H1 (cell line): Measurements from ENCODE around the gene ACTR8. TPM values are rescaled to one million over a fixed set of nuclear protein-coding genes. Genes with fewer than 3 reads are reported as not detected.

ENCODE experiments used
- CTCF ChIA-PET: fragments of 300-600 bp; sonication (Branson Sonifier 250); formaldehyde crosslinking; loops from one replicate; lab custom pipeline; 2021; ENCODE audit not compliant: partially characterized antibody; lab: Charles Lee
- POLR2A ChIA-PET: fragments of 300-600 bp; sonication (Branson Sonifier 250); formaldehyde crosslinking; loops from one replicate; lab custom pipeline; 2021; ENCODE audit warnings: inconsistent platforms; ENCODE audit not compliant: partially characterized antibody; lab: Charles Lee
- DNase-seq, 2 experiments: peaks; one replicate each; pipeline versions ENCODE4 v3.0.0 to v3.0.0-alpha.2; 2010 to 2022; ENCODE audit warnings: low spot score in 2 of 2, low read depth in 1 of 2, mixed read lengths in 1 of 2
- FAIRE-seq: peaks from 2 replicates; lab custom pipeline; 2011; peaks lifted over from hg19 to GRCh38; lab: Jason Lieb, UNC
- H2AFZ ChIP-seq: 2 replicates; pipeline ENCODE4 v1.8.1; 2012; ENCODE audit warnings: low read length, inconsistent platforms
- H2AK5ac ChIP-seq: 2 replicates; pipeline ENCODE4 v1.6.1; 2013; ENCODE audit warnings: low read depth, low read length
- H2BK120ac ChIP-seq: replicated peaks from 2 replicates; pipeline ENCODE3; 2013; ENCODE audit warnings: low read depth, low read length, inconsistent platforms
- H2BK12ac ChIP-seq: 2 replicates; pipeline ENCODE4 v1.6.1; 2013; ENCODE audit warnings: low read depth, low read length
- H2BK15ac ChIP-seq: 2 replicates; pipeline ENCODE4 v1.6.1; 2013; ENCODE audit warnings: low read length
- H2BK20ac ChIP-seq: 2 replicates; pipeline ENCODE4 v1.6.1; 2013; ENCODE audit warnings: low read length
- H2BK5ac ChIP-seq: 2 replicates; pipeline ENCODE4 v1.6.1; 2013; ENCODE audit warnings: low read depth, low read length
- H3K14ac ChIP-seq: 2 replicates; pipeline ENCODE4 v1.6.1; 2013; ENCODE audit warnings: inconsistent platforms; ENCODE audit not compliant: insufficient read length
- H3K18ac ChIP-seq: 2 replicates; pipeline ENCODE4 v1.6.1; 2013; ENCODE audit warnings: low read length; ENCODE audit errors: extremely low read depth
- H3K23ac ChIP-seq: 2 replicates; pipeline ENCODE4 v1.6.1; 2013; ENCODE audit warnings: inconsistent platforms; ENCODE audit not compliant: insufficient read length
- H3K23me2 ChIP-seq: 2 replicates; pipeline ENCODE4 v1.6.1; 2013; ENCODE audit warnings: low read depth, low read length
- H3K27ac ChIP-seq: 2 replicates; pipeline ENCODE4 v1.6.1; 2011; ENCODE audit warnings: low read depth, low read length, inconsistent platforms
- H3K27me3 ChIP-seq, 4 experiments: replicated peaks in 1 of 4; 1 replicate in 1 of 4; 2 replicates in 3 of 4; pipeline versions ENCODE4 v1.6.1 to v1.8.1; 2011 to 2013; ENCODE audit warnings: low read length in 3 of 4, mild to moderate bottlenecking in 3 of 4, inconsistent platforms in 2 of 4, mixed read lengths in 2 of 4, moderate library complexity in 1 of 4; ENCODE audit not compliant: control insufficient read depth in 3 of 4, insufficient read depth in 3 of 4; ENCODE audit errors: extremely low read depth in 1 of 4
- H3K36me3 ChIP-seq, 4 experiments: 2 replicates each; pipeline versions ENCODE4 v1.6.1 to v1.8.1; 2011 to 2013; ENCODE audit warnings: mild to moderate bottlenecking in 4 of 4, low read length in 3 of 4, moderate library complexity in 2 of 4, control low read depth in 1 of 4, inconsistent platforms in 1 of 4; ENCODE audit not compliant: insufficient read depth in 4 of 4, control insufficient read depth in 2 of 4
- H3K4ac ChIP-seq: replicated peaks from 2 replicates; pipeline ENCODE3; 2013; ENCODE audit warnings: low read length, low read depth, mixed read lengths, inconsistent platforms; ENCODE audit not compliant: insufficient read length
- H3K4me1 ChIP-seq, 4 experiments: replicated peaks in 1 of 4; 1 replicate in 1 of 4; 2 replicates in 3 of 4; pipeline versions ENCODE4 v1.6.1 to v1.8.1; 2011 to 2013; ENCODE audit warnings: low read length in 3 of 4, inconsistent platforms in 2 of 4, mixed read lengths in 1 of 4; ENCODE audit not compliant: insufficient read depth in 4 of 4, control insufficient read depth in 3 of 4
- H3K4me2 ChIP-seq, 2 experiments: 2 replicates each; pipeline versions ENCODE4 v1.6.1 to v1.8.1; 2011 to 2013; ENCODE audit warnings: low read depth in 2 of 2, low read length in 2 of 2, control low read depth in 1 of 2, inconsistent platforms in 1 of 2, mild to moderate bottlenecking in 1 of 2; ENCODE audit not compliant: insufficient read depth in 1 of 2
- H3K4me3 ChIP-seq, 4 experiments: fragments of 200-600, 300-600 bp in 1 of 4; sonication (generic), shearing (Covaris generic), sonication (Bioruptor Twin) in 1 of 4; 2 replicates each; pipeline versions ENCODE4 v1.5.1 to v1.8.1; 2011 to 2016; ENCODE audit warnings: low read length in 4 of 4, low read depth in 3 of 4, control low read depth in 2 of 4, inconsistent platforms in 2 of 4, mild to moderate bottlenecking in 2 of 4, mixed read lengths in 1 of 4, moderate library complexity in 1 of 4; ENCODE audit not compliant: insufficient read depth in 2 of 4; ENCODE audit errors: extremely low read depth in 1 of 4
- H3K56ac ChIP-seq: replicated peaks from 2 replicates; pipeline ENCODE3; 2013; ENCODE audit warnings: low read depth, mild to moderate bottlenecking, mixed read lengths, low read length, inconsistent platforms; ENCODE audit not compliant: insufficient read length
- H3K79me1 ChIP-seq: 2 replicates; pipeline ENCODE4 v1.6.1; 2013; ENCODE audit warnings: low read depth, low read length, control low read depth
- H3K79me2 ChIP-seq, 2 experiments: 2 replicates each; pipeline versions ENCODE4 v1.6.1 to v1.8.1; 2012 to 2013; ENCODE audit warnings: low read length in 2 of 2, mild to moderate bottlenecking in 2 of 2, inconsistent platforms in 1 of 2; ENCODE audit not compliant: insufficient read depth in 2 of 2, control insufficient read depth in 1 of 2
- H3K9ac ChIP-seq, 4 experiments: replicated peaks in 1 of 4; 1 replicate in 1 of 4; 2 replicates in 3 of 4; pipeline versions ENCODE4 v1.6.1 to v1.8.1; 2011 to 2013; ENCODE audit warnings: low read depth in 3 of 4, low read length in 3 of 4, control low read depth in 2 of 4, mild to moderate bottlenecking in 2 of 4, moderate library complexity in 2 of 4, inconsistent platforms in 1 of 4; ENCODE audit errors: extremely low read depth in 1 of 4
- H3K9me3 ChIP-seq, 2 experiments: 2 replicates each; pipeline versions ENCODE4 v1.6.1 to v1.8.1; 2012 to 2013; ENCODE audit warnings: mild to moderate bottlenecking in 2 of 2, moderate library complexity in 2 of 2, control low read depth in 1 of 2, inconsistent platforms in 1 of 2, low read depth in 1 of 2, low read length in 1 of 2, mixed read lengths in 1 of 2; ENCODE audit not compliant: insufficient read depth in 2 of 2
- H4K20me1 ChIP-seq, 2 experiments: replicated peaks in 1 of 2; 2 replicates each; pipeline versions ENCODE3 to v1.8.1; 2011 to 2013; ENCODE audit warnings: inconsistent platforms in 2 of 2, low read length in 2 of 2, mild to moderate bottlenecking in 1 of 2; ENCODE audit not compliant: insufficient read depth in 2 of 2, control insufficient read depth in 1 of 2
- H4K5ac ChIP-seq: 2 replicates; pipeline ENCODE4 v1.6.1; 2013; ENCODE audit warnings: low read length, low read depth, mixed read lengths, inconsistent platforms; ENCODE audit not compliant: insufficient read length
- H4K8ac ChIP-seq: 2 replicates; pipeline ENCODE4 v1.8.0; 2013; ENCODE audit warnings: mild to moderate bottlenecking, moderate library complexity, low read length, inconsistent platforms; ENCODE audit not compliant: insufficient read depth; ENCODE audit errors: extremely low read depth
- H4K91ac ChIP-seq: replicated peaks from 2 replicates; pipeline ENCODE3; 2013; ENCODE audit warnings: low read length, mixed read lengths, inconsistent platforms; ENCODE audit not compliant: insufficient read length
- BCL11A ChIP-seq, 2 experiments: IDR thresholded peaks; one replicate each; pipeline ENCODE4 v1.6.1; 2011; ENCODE audit warnings: low read depth in 2 of 2, low read length in 2 of 2, mild to moderate bottlenecking in 2 of 2
- CHD1 ChIP-seq: IDR thresholded peaks from 2 replicates; pipeline ENCODE4 v1.6.1; 2012; ENCODE audit warnings: low read depth, low read length, improper control_type of control experiment
- MAFK ChIP-seq: IDR thresholded peaks from 2 replicates; pipeline ENCODE4 v1.6.1; 2012; ENCODE audit warnings: low read depth, mild to moderate bottlenecking, improper control_type of control experiment, low read length
- POU5F1 ChIP-seq: IDR thresholded peaks from 2 replicates; pipeline ENCODE4 v1.6.1; 2011; ENCODE audit warnings: low read depth, mild to moderate bottlenecking, low read length, moderate library complexity
- WGBS, 2 experiments: shearing (Covaris generic) in 1 of 2; methylation state at CpG; one replicate each; pipeline versions ENCODE4 v1.1.6 to v1.1.7; 2013 to 2015; ENCODE audit warnings: low lambda C conversion rate in 2 of 2, mixed read lengths in 2 of 2, inconsistent platforms in 1 of 2, low coverage in 1 of 2, missing lambda C conversion rate in 1 of 2; ENCODE audit not compliant: insufficient replicate concordance in 2 of 2, insufficient coverage in 1 of 2, insufficient read length in 1 of 2; ENCODE audit errors: extremely low coverage in 1 of 2, missing lambda C conversion rate in 1 of 2; 5-methylcytosine and 5-hydroxymethylcytosine counted together
- polyA plus RNA-seq, 7 experiments: library from polyadenylated mRNA; depleted of rRNA in 3 of 7; stranded (reverse) in 5 of 7; unstranded in 2 of 7; fragments of >200 nt in 5 of 7; fragments of 200-250 nt in 2 of 7; gene quantifications; 1 replicate in 5 of 7; 2 replicates in 1 of 7; 4 replicates in 1 of 7; pipeline versions ENCODE4 v1.2.1 to v1.2.3, GENCODE V29; 2011 to 2013; ENCODE audit warnings: missing spikeins in 2 of 7, mixed read lengths in 2 of 7
- total RNA-seq: library from RNA; stranded (reverse); fragmentation: NEBNext Ultra II Directional; extraction: Animal tissue kit (Norgen Biotek cat#: 25700); gene quantifications from 2 replicates; pipeline ENCODE4 v1.2.1, GENCODE V29; 2021

The ACTR8 gene
- total and polyA plus RNA-seq, 2 of the 8 experiments (the other 6 are each of a cell fraction or from before 2014, with no cell fraction given) = 8.3 to 26.9 TPM

GRCh38 chr3:53849916-53850315, 32.0 kb downstream of the ACTR8 start:
- no peak overlapping the region for H3K9ac ChIP-seq
- 89% methylated on average over 7 of the region's 7 CpGs; no CpG with 5 or more reads in 1 of the 2 experiments for WGBS, 2 experiments
- no peak overlapping the region for H2BK15ac ChIP-seq
- H2BK12ac ChIP-seq = no peak overlapping the region
- no peak overlapping the region for H2AK5ac ChIP-seq
- TF ChIP-seq BCL11A (IDR thresholded peaks at IDR 0.05; ENCODE audit: low read depth in 2 of 2, low read length in 2 of 2) (no peak), POU5F1 (no peak), MAFK (no peak), CHD1 (no peak)
- no peak overlapping the region for H3K18ac ChIP-seq
- H2AFZ ChIP-seq = no peak overlapping the region
- H4K5ac ChIP-seq = no peak overlapping the region
- H3K4ac ChIP-seq = no peak overlapping the region
- peaks cover 10% of the 10 kb centered on the region for H3K23me2 ChIP-seq
- H3K4me3 ChIP-seq = no peak overlapping the region
- ChIA-PET POLR2A (interaction anchor here (1.1 kb wide), 1 partner anchor 15 kb away, joined by 4 read pairs; no protein-coding TSS in a partner anchor), CTCF (interaction anchor here (0.6 kb wide), 1 partner anchor 472 kb away, joined by 3 read pairs; no protein-coding TSS in a partner anchor)
- H2BK20ac ChIP-seq = no peak overlapping the region
- H3K27ac ChIP-seq = no peak overlapping the region
- no peak overlapping the region for H3K14ac ChIP-seq
- no peak overlapping the region for H4K91ac ChIP-seq
- no peak overlapping the region for H2BK120ac ChIP-seq
- H3K9me3 ChIP-seq = no peaks in the 10 kb centered on the region
- peaks cover 3 to 16% (median 9%) of the 10 kb centered on the region in 4 experiments for H3K27me3 ChIP-seq
- peaks cover 8% of the 10 kb centered on the region for H3K79me1 ChIP-seq
- H3K79me2 ChIP-seq = no peaks in the 10 kb centered on the region; a peak in 1 of 4 replicates
- H4K20me1 ChIP-seq = peaks cover 2 to 3% of the 10 kb centered on the region in 2 experiments
- H3K56ac ChIP-seq = no peak overlapping the region
- peaks cover 0 to 7% (median 3%) of the 10 kb centered on the region in 4 experiments; a peak in 5 of 8 replicates for H3K36me3 ChIP-seq
- H3K23ac ChIP-seq = no peak overlapping the region
- DNase-seq = no peak
- peaks cover 2 to 7% (median 6%) of the 10 kb centered on the region in 4 experiments for H3K4me1 ChIP-seq
- FAIRE-seq = no peak
- no peak overlapping the region for H2BK5ac ChIP-seq
- H3K4me2 ChIP-seq = no peak overlapping the region
- no peak overlapping the region for H4K8ac ChIP-seq
